Transverse colon (tissue), 4 donors: ENCODE measurements around the gene COP1. TPM values are rescaled to one million over a fixed set of nuclear protein-coding genes. Genes with fewer than 3 reads are reported as not detected.
"Not testable (repeated sequence)": the region's sequence is repeated elsewhere in the genome, so short reads cannot be mapped to it uniquely, and the experiment has no call there.

Source experiments
- DNase-seq: peaks from one replicate; pipeline ENCODE4 v3.0.0-alpha.2; 2019
- H3K27ac ChIP-seq, 4 donors: fragments of 200-600 bp; sonication (generic); 2 replicates each; pipeline ENCODE4 v1.5.1; 2016 to 2018; ENCODE audit warnings: inconsistent platforms in 4 of 4
- H3K27me3 ChIP-seq: fragments of 200-600 bp; sonication (generic); 2 replicates; pipeline ENCODE4 v1.5.1; 2017; ENCODE audit warnings: inconsistent platforms
- H3K36me3 ChIP-seq, 4 donors: fragments of 200-600 bp; sonication (generic); 2 replicates each; pipeline ENCODE4 v1.5.1; 2017 to 2019; ENCODE audit warnings: inconsistent platforms in 4 of 4
- H3K4me1 ChIP-seq, 4 donors: fragments of 200-600 bp; sonication (generic); 2 replicates each; pipeline ENCODE4 v1.5.1; 2017 to 2020; ENCODE audit warnings: inconsistent platforms in 4 of 4
- H3K4me3 ChIP-seq, 4 donors: fragments of 200-600 bp; sonication (generic); 1 replicate in 1 of 4; 2 replicates in 3 of 4; pipeline versions ENCODE4 v1.5.1 to v1.6.1; 2017 to 2019; ENCODE audit warnings: inconsistent platforms in 4 of 4
- H3K9me3 ChIP-seq, 2 donors: fragments of 200-600 bp; sonication (generic); 2 replicates each; pipeline ENCODE4 v1.5.1; 2017 to 2019; ENCODE audit warnings: inconsistent platforms in 2 of 2
- CTCF ChIP-seq, 5 experiments: fragments of 200-600 bp in 3 of 5; fragments of 450-650 bp in 2 of 5; sonication (generic) in 3 of 5; IDR thresholded peaks; 1 replicate in 2 of 5; 2 replicates in 3 of 5; pipeline ENCODE4 v1.5.1; 2016 to 2017; ENCODE audit warnings: antibody characterized with exemption in 5 of 5, inconsistent platforms in 3 of 5, mild to moderate bottlenecking in 2 of 5, moderate library complexity in 1 of 5
- EP300 ChIP-seq: sonication (generic); formaldehyde crosslinking; IDR thresholded peaks from one replicate; pipeline ENCODE4 v1.6.1; 2017; ENCODE audit warnings: antibody characterized with exemption, low read depth
- POLR2A ChIP-seq: fragments of 450-650 bp; IDR thresholded peaks from one replicate; pipeline ENCODE4 v1.6.1; 2016; ENCODE audit warnings: antibody characterized with exemption, mild to moderate bottlenecking, moderate library complexity
- POLR2AphosphoS5 ChIP-seq, 3 donors: sonication (generic); formaldehyde crosslinking; IDR thresholded peaks; one replicate each; pipeline ENCODE4 v1.6.1; 2016; ENCODE audit warnings: antibody characterized with exemption in 3 of 3
- WGBS, 2 donors: methylation state at CpG; one replicate each; pipeline ENCODE4 v1.1.5; 2018; ENCODE audit warnings: low coverage in 1 of 2; 5-methylcytosine and 5-hydroxymethylcytosine counted together
- in situ Hi-C, 4 donors: fragments of 200-750 bp; cut with MboI; loops; one replicate each; pipeline versions ENCODE4 v1.15.0 to v1.15.1; 2017; ENCODE audit warnings: low sequenced_read_pairs in 3 of 4, low pct_ligation_motif_present in 1 of 4, low pct_unique_long_range_greater_than_20kb in 1 of 4
- intact Hi-C: fragments of 100-400 bp; cut with DNase I; formaldehyde crosslinking; loops from one replicate; pipeline ENCODE4 v1.15.1; 2023; ENCODE audit warnings: low total_unique reads
- total RNA-seq, 4 donors: library from RNA; depleted of rRNA; stranded (reverse); fragments of >200 nt; gene quantifications; one replicate each; pipeline ENCODE4 v1.1.0, GENCODE V29; 2016

The COP1 gene
- total RNA-seq, 4 donors from 2014 or later = 52.3 to 190 (median 109) TPM

- Histone ChIP-seq H3K9me3 (no peaks in the 10 kb centered on the region), H3K4me3 (no peak overlapping the region), H3K4me1 (peaks cover 0 to 12% (median 3%) of the 10 kb centered on the region in 4 donors), H3K27me3 (no peaks in the 10 kb centered on the region), H3K36me3 (peaks cover 0 to 13% (median 5%) of the 10 kb centered on the region in 4 donors), H3K27ac (no peak overlapping the region)
- TF ChIP-seq POLR2AphosphoS5 (IDR thresholded peaks at IDR 0.05) (no peak), EP300 (no peak)
- DNase-seq = no peak
- in situ Hi-C loops (no loop called here), intact Hi-C loops (no loop called here)
- WGBS, 2 donors = 39 to 48% methylated on average over 2 of the region's 2 CpGs
Observed at GRCh38 chr1:176033881-176034280, 173.2 kb downstream of the COP1 start.

- intact Hi-C loops = no loop called here
Observed at GRCh38 chr1:176033474-176033873, 173.6 kb downstream of the COP1 start.

GRCh38 chr1:176032040-176032645 is 174.9 kb downstream of the COP1 start:
- no peak for DNase-seq
- Histone ChIP-seq H3K36me3 (no peaks in the 10 kb centered on the region), H3K27ac (no peak overlapping the region), H3K9me3 (no peaks in the 10 kb centered on the region), H3K4me1 (peaks cover 0 to 12% (median 3%) of the 10 kb centered on the region in 4 donors), H3K27me3 (no peaks in the 10 kb centered on the region), H3K4me3 (no peak overlapping the region)
- intact Hi-C loops = no loop called here
- WGBS, 2 donors = 56 to 63% methylated on average over 2 of the region's 2 CpGs
- in situ Hi-C loops = no loop called here
- TF ChIP-seq EP300 = no peak
- no peak for TF ChIP-seq POLR2AphosphoS5 (IDR thresholded peaks at IDR 0.05)
- TF ChIP-seq CTCF (IDR thresholded peaks at IDR 0.05) = no peak
- no peak for TF ChIP-seq POLR2A

More at GRCh38 chr1:176033474-176033873, 173.6 kb downstream of the COP1 start:
- no peaks in the 10 kb centered on the region for H3K9me3 ChIP-seq
- in situ Hi-C loops = no loop called here
- H3K36me3 ChIP-seq = peaks cover 0 to 10% (median 4%) of the 10 kb centered on the region in 4 donors
- H3K4me1 ChIP-seq = peaks cover 0 to 12% (median 3%) of the 10 kb centered on the region in 4 donors
- no peak for DNase-seq
- 86 to 91% methylated on average over 1 of the region's 1 CpG for WGBS, 2 donors
- H3K4me3 ChIP-seq = no peak overlapping the region
- TF ChIP-seq CTCF (IDR thresholded peaks at IDR 0.05) (no peak), POLR2A (no peak), POLR2AphosphoS5 (IDR thresholded peaks at IDR 0.05) (no peak)
- no peaks in the 10 kb centered on the region for H3K27me3 ChIP-seq
- no peak overlapping the region for H3K27ac ChIP-seq

- no peaks in the 10 kb centered on the region for H3K36me3 ChIP-seq
- H3K4me1 ChIP-seq = peaks cover 0 to 12% (median 3%) of the 10 kb centered on the region in 4 donors
- 94% methylated on average over 2 of the region's 2 CpGs for WGBS, 2 donors
- DNase-seq = no peak
- H3K27ac ChIP-seq = no peak overlapping the region
- H3K4me3 ChIP-seq = no peak overlapping the region
- intact Hi-C loops = no loop called here
- in situ Hi-C loops = no loop called here
- no peaks in the 10 kb centered on the region for H3K27me3 ChIP-seq
- TF ChIP-seq POLR2A = no peak
- no peak for TF ChIP-seq CTCF (IDR thresholded peaks at IDR 0.05)
- TF ChIP-seq POLR2AphosphoS5 (IDR thresholded peaks at IDR 0.05) = no peak
- TF ChIP-seq EP300 = no peak
- H3K9me3 ChIP-seq = no peaks in the 10 kb centered on the region
Observed at GRCh38 chr1:176029609-176030008, 177.5 kb downstream of the COP1 start.

- no peaks in the 10 kb centered on the region for H3K36me3 ChIP-seq
- no peaks in the 10 kb centered on the region for H3K27me3 ChIP-seq
- intact Hi-C loops (no loop called here), in situ Hi-C loops (no loop called here)
- no peaks in the 10 kb centered on the region for H3K9me3 ChIP-seq
- H3K4me3 ChIP-seq = no peak overlapping the region
- DNase-seq = no peak
- TF ChIP-seq CTCF (IDR thresholded peaks at IDR 0.05) (no peak), POLR2AphosphoS5 (IDR thresholded peaks at IDR 0.05) (no peak), POLR2A (no peak), EP300 (no peak)
- peaks cover 0 to 11% (median 2%) of the 10 kb centered on the region in 4 donors for H3K4me1 ChIP-seq
- H3K27ac ChIP-seq = no peak overlapping the region
Observed at GRCh38 chr1:176029155-176029554, 177.9 kb downstream of the COP1 start.

- H3K27ac ChIP-seq, DNase-seq, H3K36me3 ChIP-seq, H3K4me1 ChIP-seq, intact Hi-C loops, H3K9me3 ChIP-seq, H3K27me3 ChIP-seq, in situ Hi-C loops, H3K4me3 ChIP-seq: not testable (repeated sequence)
- 86 to 92% methylated on average over 4 of the region's 4 CpGs for whole genome bisulfite sequencing, 2 donors
Observed at GRCh38 chr1:176027934-176028333, 179.2 kb downstream of the COP1 start.
